ENCODE results near the gene NDUFA11. TPM values are rescaled to one million over a fixed set of nuclear protein-coding genes. Genes with fewer than 3 reads are reported as not detected.

NDUFA11 gene
- total and polyA plus RNA-seq, 2 of the 13 experiments (the other 11 are each of a cell fraction or from before 2014, with no cell fraction given): 286 to 378 TPM

- TF ChIP-seq ATF6 (CRISPR knock-in tag; conservative IDR thresholded peaks at IDR 0.05) (no peak), ZNF766 (CRISPR knock-in tag; IDR thresholded peaks at IDR 0.05; ENCODE audit: borderline replicate concordance) (no peak), SP1 (IDR thresholded peaks at IDR 0.05) (no peak), SP1 (CRISPR knock-in tag; IDR thresholded peaks at IDR 0.05) (no peak), ZNF768 (CRISPR knock-in tag; IDR thresholded peaks at IDR 0.05) (peak; percentile 78), JUN (CRISPR knock-in tag; IDR thresholded peaks at IDR 0.05) (peak; percentile 65; the same call in 1 of the 2 replicates), GFI1 (CRISPR knock-in tag; IDR thresholded peaks at IDR 0.05; ENCODE audit: borderline replicate concordance) (peak; percentile 36; the same call in 1 of the 2 replicates), SUZ12 (IDR thresholded peaks at IDR 0.05; ENCODE audit: low read depth, low read length) (no peak), MXI1 (IDR thresholded peaks at IDR 0.05; ENCODE audit: borderline replicate concordance, low read depth, low read length) (peak; percentile 58; the same call in 1 of the 3 replicates), ZNF644 (CRISPR knock-in tag; IDR thresholded peaks at IDR 0.05; ENCODE audit: low read depth) (peak; percentile 73; the same call in 1 of the 2 replicates), GMEB1 (CRISPR knock-in tag; IDR thresholded peaks at IDR 0.05; ENCODE audit: borderline replicate concordance) (peak; percentile 62; the same call in 1 of the 2 replicates), ATM (IDR thresholded peaks at IDR 0.05; ENCODE audit: borderline replicate concordance) (no peak), AGO1 (IDR thresholded peaks at IDR 0.05; ENCODE audit: low read depth, low read length, poor library complexity, severe bottlenecking) (no peak), STAT5B (CRISPR knock-in tag; IDR thresholded peaks at IDR 0.05) (no peak), KLF16 (CRISPR knock-in tag; IDR thresholded peaks at IDR 0.05) (peak in 1 of 2 experiments; percentile 88; a peak in 2 of 4 replicates), GTF3A (CRISPR knock-in tag; conservative IDR thresholded peaks at IDR 0.05) (no peak), RARA (CRISPR knock-in tag; IDR thresholded peaks at IDR 0.05) (peak; percentile 93), KDM6A (CRISPR knock-in tag; IDR thresholded peaks at IDR 0.05; ENCODE audit: low read depth) (peak; percentile 92), TMF1 (CRISPR knock-in tag; IDR thresholded peaks at IDR 0.05; ENCODE audit: low read depth) (no peak)
- TF ChIP-seq, protein P1, sequence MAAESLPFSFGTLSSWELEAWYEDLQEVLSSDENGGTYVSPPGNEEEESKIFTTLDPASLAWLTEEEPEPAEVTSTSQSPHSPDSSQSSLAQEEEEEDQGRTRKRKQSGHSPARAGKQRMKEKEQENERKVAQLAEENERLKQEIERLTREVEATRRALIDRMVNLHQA (CRISPR knock-in tag; IDR thresholded peaks at IDR 0.05): peak; percentile 96
- TF ChIP-seq, protein P2, sequence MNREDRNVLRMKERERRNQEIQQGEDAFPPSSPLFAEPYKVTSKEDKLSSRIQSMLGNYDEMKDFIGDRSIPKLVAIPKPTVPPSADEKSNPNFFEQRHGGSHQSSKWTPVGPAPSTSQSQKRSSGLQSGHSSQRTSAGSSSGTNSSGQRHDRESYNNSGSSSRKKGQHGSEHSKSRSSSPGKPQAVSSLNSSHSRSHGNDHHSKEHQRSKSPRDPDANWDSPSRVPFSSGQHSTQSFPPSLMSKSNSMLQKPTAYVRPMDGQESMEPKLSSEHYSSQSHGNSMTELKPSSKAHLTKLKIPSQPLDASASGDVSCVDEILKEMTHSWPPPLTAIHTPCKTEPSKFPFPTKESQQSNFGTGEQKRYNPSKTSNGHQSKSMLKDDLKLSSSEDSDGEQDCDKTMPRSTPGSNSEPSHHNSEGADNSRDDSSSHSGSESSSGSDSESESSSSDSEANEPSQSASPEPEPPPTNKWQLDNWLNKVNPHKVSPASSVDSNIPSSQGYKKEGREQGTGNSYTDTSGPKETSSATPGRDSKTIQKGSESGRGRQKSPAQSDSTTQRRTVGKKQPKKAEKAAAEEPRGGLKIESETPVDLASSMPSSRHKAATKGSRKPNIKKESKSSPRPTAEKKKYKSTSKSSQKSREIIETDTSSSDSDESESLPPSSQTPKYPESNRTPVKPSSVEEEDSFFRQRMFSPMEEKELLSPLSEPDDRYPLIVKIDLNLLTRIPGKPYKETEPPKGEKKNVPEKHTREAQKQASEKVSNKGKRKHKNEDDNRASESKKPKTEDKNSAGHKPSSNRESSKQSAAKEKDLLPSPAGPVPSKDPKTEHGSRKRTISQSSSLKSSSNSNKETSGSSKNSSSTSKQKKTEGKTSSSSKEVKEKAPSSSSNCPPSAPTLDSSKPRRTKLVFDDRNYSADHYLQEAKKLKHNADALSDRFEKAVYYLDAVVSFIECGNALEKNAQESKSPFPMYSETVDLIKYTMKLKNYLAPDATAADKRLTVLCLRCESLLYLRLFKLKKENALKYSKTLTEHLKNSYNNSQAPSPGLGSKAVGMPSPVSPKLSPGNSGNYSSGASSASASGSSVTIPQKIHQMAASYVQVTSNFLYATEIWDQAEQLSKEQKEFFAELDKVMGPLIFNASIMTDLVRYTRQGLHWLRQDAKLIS (CRISPR knock-in tag; IDR thresholded peaks at IDR 0.05): 0 out of 2 replicates have a peak, but pooled peaks have one; percentile 55
- TF ChIP-seq, protein P3, sequence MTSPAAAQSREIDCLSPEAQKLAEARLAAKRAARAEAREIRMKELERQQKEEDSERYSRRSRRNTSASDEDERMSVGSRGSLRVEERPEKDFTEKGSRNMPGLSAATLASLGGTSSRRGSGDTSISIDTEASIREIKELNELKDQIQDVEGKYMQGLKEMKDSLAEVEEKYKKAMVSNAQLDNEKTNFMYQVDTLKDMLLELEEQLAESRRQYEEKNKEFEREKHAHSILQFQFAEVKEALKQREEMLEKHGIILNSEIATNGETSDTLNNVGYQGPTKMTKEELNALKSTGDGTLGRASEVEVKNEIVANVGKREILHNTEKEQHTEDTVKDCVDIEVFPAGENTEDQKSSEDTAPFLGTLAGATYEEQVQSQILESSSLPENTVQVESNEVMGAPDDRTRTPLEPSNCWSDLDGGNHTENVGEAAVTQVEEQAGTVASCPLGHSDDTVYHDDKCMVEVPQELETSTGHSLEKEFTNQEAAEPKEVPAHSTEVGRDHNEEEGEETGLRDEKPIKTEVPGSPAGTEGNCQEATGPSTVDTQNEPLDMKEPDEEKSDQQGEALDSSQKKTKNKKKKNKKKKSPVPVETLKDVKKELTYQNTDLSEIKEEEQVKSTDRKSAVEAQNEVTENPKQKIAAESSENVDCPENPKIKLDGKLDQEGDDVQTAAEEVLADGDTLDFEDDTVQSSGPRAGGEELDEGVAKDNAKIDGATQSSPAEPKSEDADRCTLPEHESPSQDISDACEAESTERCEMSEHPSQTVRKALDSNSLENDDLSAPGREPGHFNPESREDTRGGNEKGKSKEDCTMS (CRISPR knock-in tag; conservative IDR thresholded peaks at IDR 0.05): no peak
Measured at GRCh38 chr19:5870986-5871394, 32.6 kb downstream of the NDUFA11 start (continued).
